HepG2 (cell line): ENCODE data around the gene ST6GALNAC2. TPM values are rescaled to one million over a fixed set of nuclear protein-coding genes. Genes with fewer than 3 reads are reported as not detected.

ENCODE experiments used
- AKNA ChIP-seq: sonication (generic); formaldehyde crosslinking; IDR thresholded peaks from 2 replicates; pipeline ENCODE4 v1.4.0; 2020; ENCODE audit warnings: missing genetic modification reagents, borderline replicate concordance
- ASH2L ChIP-seq: fragments of 300-600, 200-600 bp; sonication (generic); IDR thresholded peaks from 2 replicates; pipeline ENCODE4 v1.7.0; 2017; ENCODE audit warnings: low read depth, mild to moderate bottlenecking, moderate library complexity, mixed read lengths, low read length; ENCODE audit not compliant: insufficient read length
- CBX2 ChIP-seq, 2 experiments: fragments of 200-600 bp in 1 of 2; sonication (generic); formaldehyde crosslinking in 1 of 2; IDR thresholded peaks; 2 replicates each; pipeline versions ENCODE4 v1.7.0 to v1.8.1; 2018 to 2022; ENCODE audit warnings: low read depth in 2 of 2, low read length in 1 of 2, mild to moderate bottlenecking in 1 of 2, missing genetic modification reagents in 1 of 2
- CEBPB ChIP-seq: IDR thresholded peaks from 2 replicates; pipeline ENCODE4 v1.6.1; 2011; ENCODE audit warnings: low read depth, low read length, improper control_type of control experiment, borderline replicate concordance
- FOXP1 ChIP-seq, 2 experiments: fragments of 450-650 bp in 1 of 2; IDR thresholded peaks; 2 replicates each; pipeline ENCODE4 v1.6.1; 2017 to 2018; ENCODE audit warnings: antibody characterized with exemption in 1 of 2
- HNF1A ChIP-seq, 2 experiments: sonication (generic) in 1 of 2; formaldehyde crosslinking in 1 of 2; IDR thresholded peaks; 2 replicates each; pipeline versions ENCODE4 v1.4.0 to v1.6.1; 2016 to 2020; ENCODE audit warnings: borderline replicate concordance in 1 of 2, low read depth in 1 of 2, mild to moderate bottlenecking in 1 of 2, missing genetic modification reagents in 1 of 2
- MAX ChIP-seq: IDR thresholded peaks from 2 replicates; pipeline ENCODE4 v1.6.1; 2012; ENCODE audit warnings: inconsistent platforms
- MTF2 ChIP-seq: sonication (generic); formaldehyde crosslinking; IDR thresholded peaks from 2 replicates; pipeline ENCODE4 v1.5.0; 2020; ENCODE audit warnings: missing genetic modification reagents, borderline replicate concordance
- NR2F1 ChIP-seq, 2 experiments: fragments of 450-650 bp in 1 of 2; formaldehyde crosslinking in 1 of 2; IDR thresholded peaks; 2 replicates each; pipeline versions ENCODE4 v1.5.0 to v1.6.1; 2016 to 2020; ENCODE audit warnings: mild to moderate bottlenecking in 1 of 2, missing compliant biosample characterization in 1 of 2, missing genetic modification reagents in 1 of 2, moderate library complexity in 1 of 2
- RXRB ChIP-seq: IDR thresholded peaks from 2 replicates; pipeline ENCODE4 v1.6.1; 2016; ENCODE audit warnings: borderline replicate concordance, missing genetic modification reagents, missing compliant biosample characterization
- SNAI1 ChIP-seq: sonication (generic); formaldehyde crosslinking; IDR thresholded peaks from 2 replicates; pipeline ENCODE4 v1.5.0; 2020; ENCODE audit warnings: mild to moderate bottlenecking, missing genetic modification reagents, borderline replicate concordance
- TP53 ChIP-seq: sonication (generic); formaldehyde crosslinking; conservative IDR thresholded peaks from 2 replicates; pipeline ENCODE4 v1.4.0; 2020; ENCODE audit warnings: missing genetic modification reagents
- YEATS2 ChIP-seq: sonication (generic); formaldehyde crosslinking; IDR thresholded peaks from 2 replicates; pipeline ENCODE4 v1.4.0; 2020; ENCODE audit warnings: missing genetic modification reagents, borderline replicate concordance
- ZNF138 ChIP-seq: sonication (generic); formaldehyde crosslinking; IDR thresholded peaks from 2 replicates; pipeline ENCODE4 v1.5.0; 2020; ENCODE audit warnings: mild to moderate bottlenecking, low read depth, missing genetic modification reagents
- ZNF253 ChIP-seq: sonication (generic); formaldehyde crosslinking; IDR thresholded peaks from 2 replicates; pipeline ENCODE4 v1.8.0; 2022; ENCODE audit warnings: mild to moderate bottlenecking, missing genetic modification reagents, borderline replicate concordance
- ZNF775 ChIP-seq: sonication (generic); formaldehyde crosslinking; IDR thresholded peaks from 2 replicates; pipeline ENCODE4 v1.4.0; 2020; ENCODE audit warnings: missing genetic modification reagents, mild to moderate bottlenecking, moderate library complexity, borderline replicate concordance
- ZSCAN20 ChIP-seq: sonication (generic); formaldehyde crosslinking; IDR thresholded peaks from 2 replicates; pipeline ENCODE4 v1.4.0; 2020; ENCODE audit warnings: missing genetic modification reagents, mild to moderate bottlenecking, borderline replicate concordance
- polyA plus RNA-seq, 8 experiments: library from polyadenylated mRNA; depleted of rRNA in 3 of 8; stranded (reverse) in 7 of 8; unstranded in 1 of 8; fragments of >200 nt; fragmentation: Illumina TruSeq in 4 of 8; extraction: Trizol in 4 of 8; gene quantifications; 2 replicates each; pipeline versions ENCODE4 v1.2.1 to v1.2.3, GENCODE V29; 2011 to 2016; ENCODE audit warnings: low read depth in 4 of 8, missing spikeins in 1 of 8, mixed read lengths in 1 of 8; ENCODE audit not compliant: insufficient read depth in 1 of 8
- total RNA-seq, 5 experiments: library from RNA; depleted of rRNA; stranded (reverse); fragments of >200 nt; fragmentation: Illumina TruSeq; extraction: Trizol; gene quantifications; 2 replicates each; pipeline ENCODE4 v1.2.3, GENCODE V29; 2016; ENCODE audit warnings: low read depth in 1 of 5

The ST6GALNAC2 gene
- total and polyA plus RNA-seq, 2 of the 13 experiments (the other 11 are each of a cell fraction or from before 2014, with no cell fraction given), result 0.12 to 0.49 TPM

GRCh38 chr17:76558198-76559095 lies 27.2 kb downstream of the ST6GALNAC2 start (continued):
- TF ChIP-seq CBX2 (IDR thresholded peaks at IDR 0.05; ENCODE audit: low read depth, low read length) (no peak), CBX2 (CRISPR knock-in tag; IDR thresholded peaks at IDR 0.05; ENCODE audit: low read depth) (no peak), SNAI1 (CRISPR knock-in tag) (no peak), FOXP1 (IDR thresholded peaks at IDR 0.05) (no peak), FOXP1 (CRISPR knock-in tag; IDR thresholded peaks at IDR 0.05) (no peak), CEBPB (no peak), TP53 (0 out of 2 replicates have a peak, but pooled peaks have one; percentile 39), YEATS2 (CRISPR knock-in tag) (no peak), AKNA (CRISPR knock-in tag) (no peak), ASH2L (no peak), MTF2 (no peak), ZNF253 (CRISPR knock-in tag) (no peak), NR2F1 (CRISPR knock-in tag; IDR thresholded peaks at IDR 0.05) (no peak), ZNF775 (no peak), ZSCAN20 (CRISPR knock-in tag) (0 out of 2 replicates have a peak, but pooled peaks have one; percentile 75), RXRB (CRISPR knock-in tag) (peak; percentile 39; the same call in 1 of the 2 replicates), ZNF138 (CRISPR knock-in tag) (no peak), MAX (0 out of 2 replicates have a peak, but pooled peaks have one; percentile 25), HNF1A (IDR thresholded peaks at IDR 0.05; ENCODE audit: low read depth) (no peak), HNF1A (CRISPR knock-in tag; IDR thresholded peaks at IDR 0.05; ENCODE audit: borderline replicate concordance) (no peak)
